Lower leg skin (tissue), 3 donors: ENCODE results near the gene SLX9.

Experiments
- POLR2A ChIP-seq, 2 donors: fragments of 450-650 bp; IDR thresholded peaks; one replicate each; pipeline ENCODE4 v1.6.1; 2016 to 2017; ENCODE audit warnings: antibody characterized with exemption in 2 of 2, mild to moderate bottlenecking in 1 of 2, moderate library complexity in 1 of 2
- TF ChIP-seq, protein P1 (sequence below), 3 donors: fragments of 450-650 bp; IDR thresholded peaks; one replicate each; pipeline ENCODE4 v1.5.1; 2016; ENCODE audit warnings: antibody characterized with exemption in 3 of 3, mild to moderate bottlenecking in 3 of 3, moderate library complexity in 2 of 3

DNA sequence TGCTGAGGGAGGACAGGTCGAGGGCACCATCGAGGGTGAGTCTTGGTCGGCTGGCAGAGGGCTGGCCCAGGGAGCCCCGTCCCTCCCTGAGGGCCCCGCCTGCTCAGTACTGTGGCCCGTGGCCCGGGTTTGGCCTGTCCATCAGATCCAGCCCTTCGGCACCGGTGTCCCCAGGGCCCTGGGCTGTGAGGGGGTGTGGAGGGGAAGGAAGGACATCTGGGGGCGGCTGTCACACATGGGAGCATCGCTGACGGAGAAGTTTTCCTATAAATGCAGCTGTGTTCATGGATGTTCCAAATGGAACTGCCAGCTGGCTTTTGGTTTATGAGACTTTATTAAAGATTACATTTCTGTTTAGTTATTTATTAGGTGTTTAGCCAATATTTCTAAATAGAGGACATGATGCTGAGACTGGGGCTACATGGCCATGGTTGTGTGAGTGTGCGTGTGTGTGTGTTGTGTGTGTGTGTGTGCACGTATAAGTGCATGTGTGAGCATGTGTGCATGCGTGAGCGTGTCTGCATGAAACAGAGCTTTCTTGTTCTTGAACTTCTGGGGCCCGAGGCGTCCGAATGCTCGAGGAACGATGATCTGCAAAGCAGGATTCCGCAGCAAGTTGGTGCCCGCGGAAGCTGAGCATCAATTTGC, 54.3 kb downstream of the SLX9 start:
- TF ChIP-seq POLR2A (IDR thresholded peaks at IDR 0.05) = no peak
- TF ChIP-seq, protein P1, sequence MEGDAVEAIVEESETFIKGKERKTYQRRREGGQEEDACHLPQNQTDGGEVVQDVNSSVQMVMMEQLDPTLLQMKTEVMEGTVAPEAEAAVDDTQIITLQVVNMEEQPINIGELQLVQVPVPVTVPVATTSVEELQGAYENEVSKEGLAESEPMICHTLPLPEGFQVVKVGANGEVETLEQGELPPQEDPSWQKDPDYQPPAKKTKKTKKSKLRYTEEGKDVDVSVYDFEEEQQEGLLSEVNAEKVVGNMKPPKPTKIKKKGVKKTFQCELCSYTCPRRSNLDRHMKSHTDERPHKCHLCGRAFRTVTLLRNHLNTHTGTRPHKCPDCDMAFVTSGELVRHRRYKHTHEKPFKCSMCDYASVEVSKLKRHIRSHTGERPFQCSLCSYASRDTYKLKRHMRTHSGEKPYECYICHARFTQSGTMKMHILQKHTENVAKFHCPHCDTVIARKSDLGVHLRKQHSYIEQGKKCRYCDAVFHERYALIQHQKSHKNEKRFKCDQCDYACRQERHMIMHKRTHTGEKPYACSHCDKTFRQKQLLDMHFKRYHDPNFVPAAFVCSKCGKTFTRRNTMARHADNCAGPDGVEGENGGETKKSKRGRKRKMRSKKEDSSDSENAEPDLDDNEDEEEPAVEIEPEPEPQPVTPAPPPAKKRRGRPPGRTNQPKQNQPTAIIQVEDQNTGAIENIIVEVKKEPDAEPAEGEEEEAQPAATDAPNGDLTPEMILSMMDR (IDR thresholded peaks at IDR 0.05) = no peak
